HepG2 (cell line): Measurements from ENCODE around the gene TOE1. TPM values are rescaled to one million over a fixed set of nuclear protein-coding genes. Genes with fewer than 3 reads are reported as not detected.

ENCODE experiments used
- CREM ChIP-seq, 2 experiments: sonication (generic) in 1 of 2; formaldehyde crosslinking in 1 of 2; IDR thresholded peaks; 2 replicates each; pipeline versions ENCODE4 v1.4.0 to v1.6.1; 2016 to 2020; ENCODE audit warnings: antibody characterized with exemption in 1 of 2, mild to moderate bottlenecking in 1 of 2, missing genetic modification reagents in 1 of 2
- ERF ChIP-seq: IDR thresholded peaks from 2 replicates; pipeline ENCODE4 v1.6.1; 2018; ENCODE audit warnings: missing biosample characterization, missing genetic modification reagents
- ETV5 ChIP-seq: IDR thresholded peaks from 2 replicates; pipeline ENCODE4 v1.6.1; 2018; ENCODE audit warnings: missing biosample characterization, missing genetic modification reagents, inconsistent platforms, borderline replicate concordance
- FOSL2 ChIP-seq: sonication (generic); formaldehyde crosslinking; IDR thresholded peaks from 2 replicates; pipeline ENCODE4 v1.4.0; 2020; ENCODE audit warnings: missing genetic modification reagents
- FOXO1 ChIP-seq: sonication (generic); formaldehyde crosslinking; IDR thresholded peaks from 2 replicates; pipeline ENCODE4 v1.4.0; 2020; ENCODE audit warnings: missing genetic modification reagents
- GABPB1 ChIP-seq: IDR thresholded peaks from 2 replicates; pipeline ENCODE4 v1.6.1; 2016; ENCODE audit warnings: mild to moderate bottlenecking, missing genetic modification reagents, moderate library complexity, missing compliant biosample characterization
- HNRNPLL ChIP-seq: fragments of 200-400 bp; formaldehyde crosslinking; IDR thresholded peaks from 2 replicates; pipeline ENCODE4 v1.6.1; 2017; ENCODE audit warnings: mild to moderate bottlenecking, low read depth, low read length; ENCODE audit not compliant: poor library complexity, severe bottlenecking
- MXD4 ChIP-seq: IDR thresholded peaks from 2 replicates; pipeline ENCODE4 v1.6.1; 2016; ENCODE audit warnings: mild to moderate bottlenecking, missing biosample characterization, missing genetic modification reagents
- NCOR1 ChIP-seq: fragments of 200-600 bp; sonication (generic); IDR thresholded peaks from 2 replicates; pipeline ENCODE4 v1.7.0; 2017; ENCODE audit warnings: antibody characterized with exemption, low read length, borderline replicate concordance
- NFYB ChIP-seq: sonication (generic); formaldehyde crosslinking; IDR thresholded peaks from 2 replicates; pipeline ENCODE4 v1.4.0; 2020; ENCODE audit warnings: missing genetic modification reagents
- NKX3-1 ChIP-seq: sonication (generic); formaldehyde crosslinking; IDR thresholded peaks from 2 replicates; pipeline ENCODE4 v1.5.0; 2020; ENCODE audit warnings: missing genetic modification reagents
- NPAS2 ChIP-seq: sonication (generic); formaldehyde crosslinking; IDR thresholded peaks from 2 replicates; pipeline ENCODE4 v1.8.0; 2022; ENCODE audit warnings: mild to moderate bottlenecking, missing genetic modification reagents, borderline replicate concordance
- NR2F6 ChIP-seq, 2 experiments: IDR thresholded peaks; 2 replicates each; pipeline ENCODE4 v1.6.1; 2016; ENCODE audit warnings: antibody characterized with exemption in 1 of 2, mild to moderate bottlenecking in 1 of 2
- SOX13 ChIP-seq, 3 experiments: fragments of 450-650 bp in 1 of 3; sonication (generic) in 1 of 3; formaldehyde crosslinking in 1 of 3; IDR thresholded peaks in 2 of 3; conservative IDR thresholded peaks in 1 of 3; 2 replicates each; pipeline versions ENCODE4 v1.5.0 to v1.6.1; 2016 to 2020; ENCODE audit warnings: antibody characterized with exemption in 1 of 3, mild to moderate bottlenecking in 1 of 3, missing compliant biosample characterization in 1 of 3, missing genetic modification reagents in 1 of 3, moderate library complexity in 1 of 3
- TAF1 ChIP-seq: sonication (generic); formaldehyde crosslinking; IDR thresholded peaks from 2 replicates; pipeline ENCODE4 v1.4.0; 2020; ENCODE audit warnings: missing genetic modification reagents
- ZFP62 ChIP-seq: sonication (generic); formaldehyde crosslinking; IDR thresholded peaks from 2 replicates; pipeline ENCODE4 v1.4.0; 2020; ENCODE audit warnings: missing genetic modification reagents
- ZNF264 ChIP-seq: sonication (generic); formaldehyde crosslinking; IDR thresholded peaks from 2 replicates; pipeline ENCODE4 v1.4.0; 2020; ENCODE audit warnings: missing genetic modification reagents
- ZNF501 ChIP-seq: sonication (generic); formaldehyde crosslinking; IDR thresholded peaks from 2 replicates; pipeline ENCODE4 v1.5.1; 2020; ENCODE audit warnings: mild to moderate bottlenecking, moderate library complexity, missing genetic modification reagents
- ZNF577 ChIP-seq: sonication (generic); formaldehyde crosslinking; IDR thresholded peaks from 2 replicates; pipeline ENCODE4 v1.4.0; 2020; ENCODE audit warnings: mild to moderate bottlenecking, low read depth, missing genetic modification reagents, borderline replicate concordance
- ZNF652 ChIP-seq: IDR thresholded peaks from 2 replicates; pipeline ENCODE4 v1.6.1; 2016; ENCODE audit warnings: low read depth, borderline replicate concordance
- polyA plus RNA-seq, 8 experiments: library from polyadenylated mRNA; depleted of rRNA in 3 of 8; stranded (reverse) in 7 of 8; unstranded in 1 of 8; fragments of >200 nt; fragmentation: Illumina TruSeq in 4 of 8; extraction: Trizol in 4 of 8; gene quantifications; 2 replicates each; pipeline versions ENCODE4 v1.2.1 to v1.2.3, GENCODE V29; 2011 to 2016; ENCODE audit warnings: low read depth in 4 of 8, missing spikeins in 1 of 8, mixed read lengths in 1 of 8; ENCODE audit not compliant: insufficient read depth in 1 of 8
- total RNA-seq, 5 experiments: library from RNA; depleted of rRNA; stranded (reverse); fragments of >200 nt; fragmentation: Illumina TruSeq; extraction: Trizol; gene quantifications; 2 replicates each; pipeline ENCODE4 v1.2.3, GENCODE V29; 2016; ENCODE audit warnings: low read depth in 1 of 5
- TF ChIP-seq, protein P1 (sequence below): sonication (generic); formaldehyde crosslinking; IDR thresholded peaks from 2 replicates; pipeline ENCODE4 v1.9.0; 2022; ENCODE audit warnings: missing genetic modification reagents, mild to moderate bottlenecking, borderline replicate concordance
- TF ChIP-seq, protein P2 (sequence below), 2 experiments: fragments of 450-650 bp in 1 of 2; sonication (generic) in 1 of 2; formaldehyde crosslinking; IDR thresholded peaks; 2 replicates each; pipeline versions ENCODE4 v1.5.0 to v1.8.0; 2020 to 2022; ENCODE audit warnings: mild to moderate bottlenecking in 1 of 2, missing genetic modification reagents in 1 of 2
- TF ChIP-seq, protein P3 (sequence below): sonication (generic); formaldehyde crosslinking; IDR thresholded peaks from 2 replicates; pipeline ENCODE4 v1.4.0; 2020; ENCODE audit warnings: missing genetic modification reagents, borderline replicate concordance

TOE1 gene
- total and polyA plus RNA-seq, 2 of the 13 experiments (the other 11 are each of a cell fraction or from before 2014, with no cell fraction given): 14.1 to 19.0 TPM

DNA sequence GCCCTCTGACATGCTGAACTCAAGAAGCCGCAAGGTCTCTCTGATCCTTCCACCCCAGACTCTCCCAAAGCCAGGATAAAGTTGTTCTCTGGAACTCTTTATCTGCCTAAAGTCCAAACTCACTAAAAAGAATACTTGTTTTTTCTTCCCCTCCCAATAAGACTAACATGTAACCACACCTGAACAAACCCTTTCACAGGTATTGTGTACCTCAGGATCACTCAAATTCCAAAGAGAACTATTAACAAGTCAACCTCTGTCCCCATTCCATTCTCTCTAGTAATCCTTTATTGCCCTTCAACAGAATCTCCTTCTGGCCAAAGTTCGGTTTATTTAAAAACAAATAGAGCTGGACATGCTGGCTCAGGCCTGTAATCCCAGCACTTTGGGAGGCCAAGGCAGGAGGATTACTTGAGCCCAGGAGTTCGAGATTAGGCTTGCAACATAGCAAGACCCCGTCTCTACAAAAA, 4.1 kb upstream of the TOE1 start (continued):
- TF ChIP-seq FOSL2 (CRISPR knock-in tag) (peak; percentile 74), ZNF577 (CRISPR knock-in tag) (no peak), FOXO1 (CRISPR knock-in tag) (0 out of 2 replicates have a peak, but pooled peaks have one; percentile 17), ZNF501 (CRISPR knock-in tag) (peak; percentile 12; the same call in 1 of the 2 replicates), NR2F6 (IDR thresholded peaks at IDR 0.05) (peak; percentile 52), NR2F6 (CRISPR knock-in tag; IDR thresholded peaks at IDR 0.05) (peak; percentile 43), NCOR1 (peak; percentile 75; the same call in 1 of the 2 replicates), GABPB1 (no peak), ZNF264 (CRISPR knock-in tag) (0 out of 2 replicates have a peak, but pooled peaks have one; percentile 55), NKX3-1 (CRISPR knock-in tag) (no peak), ERF (no peak; the same call in 1 of the 2 replicates), CREM (IDR thresholded peaks at IDR 0.05) (peak; percentile 59), CREM (CRISPR knock-in tag; IDR thresholded peaks at IDR 0.05) (no peak), TAF1 (CRISPR knock-in tag) (no peak), NPAS2 (CRISPR knock-in tag) (no peak), SOX13 (IDR thresholded peaks at IDR 0.05) (0 out of 2 replicates have a peak, but pooled peaks have one; percentile 16), SOX13 (CRISPR knock-in tag; conservative IDR thresholded peaks at IDR 0.05 in 1 of 2, IDR thresholded peaks at IDR 0.05 in 1 of 2) (peak in 1 of 2 experiments; percentile 92; a peak in 2 of 4 replicates), ETV5 (CRISPR knock-in tag) (no peak), ZFP62 (CRISPR knock-in tag) (no peak), MXD4 (CRISPR knock-in tag) (no peak), NFYB (CRISPR knock-in tag) (no peak), HNRNPLL (no peak), ZNF652 (CRISPR knock-in tag) (no peak)
- TF ChIP-seq, protein P1, sequence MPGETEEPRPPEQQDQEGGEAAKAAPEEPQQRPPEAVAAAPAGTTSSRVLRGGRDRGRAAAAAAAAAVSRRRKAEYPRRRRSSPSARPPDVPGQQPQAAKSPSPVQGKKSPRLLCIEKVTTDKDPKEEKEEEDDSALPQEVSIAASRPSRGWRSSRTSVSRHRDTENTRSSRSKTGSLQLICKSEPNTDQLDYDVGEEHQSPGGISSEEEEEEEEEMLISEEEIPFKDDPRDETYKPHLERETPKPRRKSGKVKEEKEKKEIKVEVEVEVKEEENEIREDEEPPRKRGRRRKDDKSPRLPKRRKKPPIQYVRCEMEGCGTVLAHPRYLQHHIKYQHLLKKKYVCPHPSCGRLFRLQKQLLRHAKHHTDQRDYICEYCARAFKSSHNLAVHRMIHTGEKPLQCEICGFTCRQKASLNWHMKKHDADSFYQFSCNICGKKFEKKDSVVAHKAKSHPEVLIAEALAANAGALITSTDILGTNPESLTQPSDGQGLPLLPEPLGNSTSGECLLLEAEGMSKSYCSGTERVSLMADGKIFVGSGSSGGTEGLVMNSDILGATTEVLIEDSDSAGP (CRISPR knock-in tag): no peak
- TF ChIP-seq, protein P2, sequence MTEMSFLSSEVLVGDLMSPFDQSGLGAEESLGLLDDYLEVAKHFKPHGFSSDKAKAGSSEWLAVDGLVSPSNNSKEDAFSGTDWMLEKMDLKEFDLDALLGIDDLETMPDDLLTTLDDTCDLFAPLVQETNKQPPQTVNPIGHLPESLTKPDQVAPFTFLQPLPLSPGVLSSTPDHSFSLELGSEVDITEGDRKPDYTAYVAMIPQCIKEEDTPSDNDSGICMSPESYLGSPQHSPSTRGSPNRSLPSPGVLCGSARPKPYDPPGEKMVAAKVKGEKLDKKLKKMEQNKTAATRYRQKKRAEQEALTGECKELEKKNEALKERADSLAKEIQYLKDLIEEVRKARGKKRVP (CRISPR knock-in tag; IDR thresholded peaks at IDR 0.05): no peak
- TF ChIP-seq, protein P3, sequence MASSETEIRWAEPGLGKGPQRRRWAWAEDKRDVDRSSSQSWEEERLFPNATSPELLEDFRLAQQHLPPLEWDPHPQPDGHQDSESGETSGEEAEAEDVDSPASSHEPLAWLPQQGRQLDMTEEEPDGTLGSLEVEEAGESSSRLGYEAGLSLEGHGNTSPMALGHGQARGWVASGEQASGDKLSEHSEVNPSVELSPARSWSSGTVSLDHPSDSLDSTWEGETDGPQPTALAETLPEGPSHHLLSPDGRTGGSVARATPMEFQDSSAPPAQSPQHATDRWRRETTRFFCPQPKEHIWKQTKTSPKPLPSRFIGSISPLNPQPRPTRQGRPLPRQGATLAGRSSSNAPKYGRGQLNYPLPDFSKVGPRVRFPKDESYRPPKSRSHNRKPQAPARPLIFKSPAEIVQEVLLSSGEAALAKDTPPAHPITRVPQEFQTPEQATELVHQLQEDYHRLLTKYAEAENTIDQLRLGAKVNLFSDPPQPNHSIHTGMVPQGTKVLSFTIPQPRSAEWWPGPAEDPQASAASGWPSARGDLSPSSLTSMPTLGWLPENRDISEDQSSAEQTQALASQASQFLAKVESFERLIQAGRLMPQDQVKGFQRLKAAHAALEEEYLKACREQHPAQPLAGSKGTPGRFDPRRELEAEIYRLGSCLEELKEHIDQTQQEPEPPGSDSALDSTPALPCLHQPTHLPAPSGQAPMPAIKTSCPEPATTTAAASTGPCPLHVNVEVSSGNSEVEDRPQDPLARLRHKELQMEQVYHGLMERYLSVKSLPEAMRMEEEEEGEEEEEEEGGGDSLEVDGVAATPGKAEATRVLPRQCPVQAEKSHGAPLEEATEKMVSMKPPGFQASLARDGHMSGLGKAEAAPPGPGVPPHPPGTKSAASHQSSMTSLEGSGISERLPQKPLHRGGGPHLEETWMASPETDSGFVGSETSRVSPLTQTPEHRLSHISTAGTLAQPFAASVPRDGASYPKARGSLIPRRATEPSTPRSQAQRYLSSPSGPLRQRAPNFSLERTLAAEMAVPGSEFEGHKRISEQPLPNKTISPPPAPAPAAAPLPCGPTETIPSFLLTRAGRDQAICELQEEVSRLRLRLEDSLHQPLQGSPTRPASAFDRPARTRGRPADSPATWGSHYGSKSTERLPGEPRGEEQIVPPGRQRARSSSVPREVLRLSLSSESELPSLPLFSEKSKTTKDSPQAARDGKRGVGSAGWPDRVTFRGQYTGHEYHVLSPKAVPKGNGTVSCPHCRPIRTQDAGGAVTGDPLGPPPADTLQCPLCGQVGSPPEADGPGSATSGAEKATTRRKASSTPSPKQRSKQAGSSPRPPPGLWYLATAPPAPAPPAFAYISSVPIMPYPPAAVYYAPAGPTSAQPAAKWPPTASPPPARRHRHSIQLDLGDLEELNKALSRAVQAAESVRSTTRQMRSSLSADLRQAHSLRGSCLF: no peak
